PC-9 (cell line): Measurements from ENCODE around the gene GPR150. TPM values are rescaled to one million over a fixed set of nuclear protein-coding genes. Genes with fewer than 3 reads are reported as not detected.
"Not testable (repeated sequence)": the region's sequence is repeated elsewhere in the genome, so short reads cannot be mapped to it uniquely, and the experiment has no call there.

Source experiments
- BruUV-seq: library from RNA; stranded (reverse); fragments of 400-500 nt; replicated peaks from 2 replicates; lab custom pipeline; 2021; lab: Mats Ljungman, UMichigan
- CTCF ChIA-PET: fragments of 300-600 bp; sonication (Branson Sonifier 250); formaldehyde crosslinking; loops from one replicate; lab custom pipeline; 2022; ENCODE audit warnings: antibody characterized with exemption; lab: Charles Lee
- POLR2A ChIA-PET: fragments of 300-600 bp; sonication (Branson Sonifier 250); formaldehyde crosslinking; loops from one replicate; lab custom pipeline; 2022; ENCODE audit warnings: antibody characterized with exemption; ENCODE audit not compliant: unreplicated experiment; lab: Charles Lee
- DNase-seq, 2 experiments: peaks; one replicate each; pipeline versions ENCODE4 v3.0.0 to v3.0.0-alpha.2; 2015 to 2022; ENCODE audit warnings: mixed read lengths in 1 of 2
- H2AFZ ChIP-seq: fragments of 200-600 bp; sonication (generic); 2 replicates; pipeline ENCODE4 v1.8.1; 2017; ENCODE audit warnings: antibody characterized with exemption
- H3F3A ChIP-seq: fragments of 200-600 bp; sonication (generic); 2 replicates; pipeline ENCODE4 v1.8.1; 2017; ENCODE audit warnings: antibody characterized with exemption, mild to moderate bottlenecking, low read depth; ENCODE audit not compliant: insufficient read depth
- H3K27ac ChIP-seq: fragments of 200-600 bp; sonication (generic); 2 replicates; pipeline ENCODE4 v1.6.1; 2016; ENCODE audit warnings: mixed run types
- H3K27me3 ChIP-seq: fragments of 200-600 bp; sonication (generic); 2 replicates; pipeline ENCODE4 v1.6.1; 2016; ENCODE audit warnings: low read depth, mixed run types; ENCODE audit not compliant: insufficient read depth
- H3K36me3 ChIP-seq: fragments of 200-600 bp; sonication (generic); 2 replicates; pipeline ENCODE4 v1.6.1; 2016; ENCODE audit warnings: low read depth, mixed run types
- H3K4me1 ChIP-seq: fragments of 200-600 bp; sonication (generic); replicated peaks from 2 replicates; pipeline ENCODE4 v1.6.1; 2016; ENCODE audit warnings: mixed run types; ENCODE audit not compliant: insufficient read depth
- H3K4me2 ChIP-seq: fragments of 200-600 bp; sonication (generic); 2 replicates; pipeline ENCODE4 v1.6.1; 2017; ENCODE audit warnings: mixed run types
- H3K4me3 ChIP-seq: fragments of 200-600 bp; sonication (generic); 2 replicates; pipeline ENCODE4 v1.6.1; 2016; ENCODE audit warnings: mixed run types
- H3K79me2 ChIP-seq: fragments of 200-600 bp; sonication (generic); 2 replicates; pipeline ENCODE4 v1.6.1; 2017; ENCODE audit warnings: low read depth, mixed run types
- H3K9me2 ChIP-seq: fragments of 200-600 bp; sonication (generic); 2 replicates; pipeline ENCODE4 v1.8.1; 2017; ENCODE audit warnings: mild to moderate bottlenecking; ENCODE audit not compliant: insufficient read depth
- H3K9me3 ChIP-seq: fragments of 200-600 bp; sonication (generic); 2 replicates; pipeline ENCODE4 v1.8.1; 2016; ENCODE audit warnings: low read depth; ENCODE audit not compliant: insufficient read depth
- H4K20me1 ChIP-seq: fragments of 200-600 bp; sonication (generic); 2 replicates; pipeline ENCODE4 v1.8.1; 2017; ENCODE audit not compliant: insufficient read depth
- EZH2 ChIP-seq: fragments of 200-600 bp; sonication (generic); IDR thresholded peaks from 2 replicates; pipeline ENCODE4 v1.8.0; 2017; ENCODE audit warnings: antibody characterized with exemption, low read depth
- intact Hi-C: fragments of 100-400 bp; cut with micrococcal nuclease; formaldehyde crosslinking; loops from one replicate; pipeline ENCODE4 v1.10.0; 2022; ENCODE audit not compliant: unreplicated experiment
- total RNA-seq: library from RNA; stranded (reverse); gene quantifications from 2 replicates; pipeline ENCODE4 v1.2.3, GENCODE V29; 2021
- TF ChIP-seq, protein P1 (sequence below): fragments of 200-600 bp; sonication (generic); conservative IDR thresholded peaks from 2 replicates; pipeline ENCODE4 v1.6.1; 2017; ENCODE audit warnings: mixed run types, antibody characterized with exemption, mild to moderate bottlenecking, moderate library complexity

Gene GPR150
- total RNA-seq, 1 experiment from 2014 or later, result 0.17 TPM

DNA sequence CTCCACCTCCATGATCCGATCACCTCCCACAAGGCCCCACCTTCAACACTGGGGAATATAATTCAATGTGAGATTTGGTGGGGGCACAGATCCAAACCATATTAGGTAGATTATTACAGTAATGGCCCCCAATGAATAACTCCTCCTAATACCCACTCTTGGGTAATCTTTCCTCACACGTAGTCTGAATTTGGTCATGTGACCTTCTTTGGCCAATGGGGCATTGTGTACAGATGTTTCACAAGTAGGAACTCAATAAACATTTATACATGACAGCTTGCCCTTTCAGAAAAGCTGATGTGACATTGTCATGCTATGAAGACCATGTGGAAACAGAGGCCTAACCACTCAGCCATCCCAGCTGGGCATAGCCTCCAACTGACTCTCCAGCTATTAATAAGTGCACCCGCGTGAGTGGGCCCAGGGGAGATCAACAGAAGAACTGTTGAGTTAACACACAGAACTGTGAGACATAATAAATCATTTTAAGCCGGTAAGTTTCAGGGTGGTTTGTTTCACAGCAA lies 10.6 kb downstream of the GPR150 start:
- TF ChIP-seq, protein P1, sequence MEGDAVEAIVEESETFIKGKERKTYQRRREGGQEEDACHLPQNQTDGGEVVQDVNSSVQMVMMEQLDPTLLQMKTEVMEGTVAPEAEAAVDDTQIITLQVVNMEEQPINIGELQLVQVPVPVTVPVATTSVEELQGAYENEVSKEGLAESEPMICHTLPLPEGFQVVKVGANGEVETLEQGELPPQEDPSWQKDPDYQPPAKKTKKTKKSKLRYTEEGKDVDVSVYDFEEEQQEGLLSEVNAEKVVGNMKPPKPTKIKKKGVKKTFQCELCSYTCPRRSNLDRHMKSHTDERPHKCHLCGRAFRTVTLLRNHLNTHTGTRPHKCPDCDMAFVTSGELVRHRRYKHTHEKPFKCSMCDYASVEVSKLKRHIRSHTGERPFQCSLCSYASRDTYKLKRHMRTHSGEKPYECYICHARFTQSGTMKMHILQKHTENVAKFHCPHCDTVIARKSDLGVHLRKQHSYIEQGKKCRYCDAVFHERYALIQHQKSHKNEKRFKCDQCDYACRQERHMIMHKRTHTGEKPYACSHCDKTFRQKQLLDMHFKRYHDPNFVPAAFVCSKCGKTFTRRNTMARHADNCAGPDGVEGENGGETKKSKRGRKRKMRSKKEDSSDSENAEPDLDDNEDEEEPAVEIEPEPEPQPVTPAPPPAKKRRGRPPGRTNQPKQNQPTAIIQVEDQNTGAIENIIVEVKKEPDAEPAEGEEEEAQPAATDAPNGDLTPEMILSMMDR, result no peak
- no peak for TF ChIP-seq EZH2
- H3K4me3 ChIP-seq, result no peak overlapping the region
- H3K9me3 ChIP-seq, result no peaks in the 10 kb centered on the region
- ChIA-PET CTCF (no interaction called here), POLR2A (no interaction called here)
- no peaks in the 10 kb centered on the region for H3K36me3 ChIP-seq
- H3F3A ChIP-seq, result no peaks in the 10 kb centered on the region
- no peaks in the 10 kb centered on the region for H3K4me1 ChIP-seq
- DNase-seq, result no peak
- no peaks in the 10 kb centered on the region for H3K9me2 ChIP-seq
- no TSS peak for BruUV-seq
- no peak overlapping the region for H3K27ac ChIP-seq
- H3K27me3 ChIP-seq, result no peaks in the 10 kb centered on the region
- intact Hi-C loops, result no loop called here
- H2AFZ ChIP-seq, result no peak overlapping the region
- no peaks in the 10 kb centered on the region for H4K20me1 ChIP-seq
- H3K79me2 ChIP-seq, result no peaks in the 10 kb centered on the region
- no peak overlapping the region for H3K4me2 ChIP-seq

DNA sequence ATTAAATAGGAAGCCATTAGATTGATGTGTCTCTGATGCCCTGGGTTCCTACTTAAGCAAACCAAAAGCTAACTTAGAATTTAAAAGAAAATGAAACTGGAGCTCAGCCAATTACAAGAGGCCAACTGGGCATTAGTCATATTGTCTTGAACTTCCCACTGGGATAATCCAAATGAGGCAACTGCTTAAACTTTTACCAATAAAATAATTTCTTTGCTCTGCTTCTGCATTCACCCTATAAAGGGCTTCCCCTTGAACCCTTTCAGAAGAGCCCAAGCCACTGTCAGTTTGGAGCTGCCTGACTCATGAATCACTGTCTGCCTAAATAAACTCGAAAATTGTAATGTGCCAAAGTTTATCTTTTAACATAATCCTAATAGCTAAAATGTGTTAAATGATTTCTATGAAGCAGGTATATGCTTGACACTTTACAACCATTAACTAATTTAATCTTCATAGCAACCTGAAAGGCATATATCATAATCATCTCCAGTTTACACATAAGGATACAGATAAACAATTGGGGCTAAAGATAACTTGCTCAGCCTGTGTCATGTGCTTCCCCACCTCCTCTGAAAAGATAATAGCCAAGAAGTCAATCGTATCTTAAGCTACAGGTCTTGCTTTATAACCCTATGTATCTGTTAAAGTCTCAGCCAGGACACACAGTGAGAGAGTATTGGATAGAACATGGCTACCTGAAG lies 11.5 kb downstream of the GPR150 start:
- no peaks in the 10 kb centered on the region for H3K36me3 ChIP-seq
- no peaks in the 10 kb centered on the region for H3K79me2 ChIP-seq
- H3K9me3 ChIP-seq, result no peaks in the 10 kb centered on the region
- no peak for DNase-seq
- H2AFZ ChIP-seq, result no peak overlapping the region
- TF ChIP-seq EZH2, result no peak
- TF ChIP-seq, protein P1, result no peak
- no peak overlapping the region for H3K27ac ChIP-seq
- no peaks in the 10 kb centered on the region for H4K20me1 ChIP-seq
- ChIA-PET POLR2A (no interaction called here), CTCF (no interaction called here)
- no peaks in the 10 kb centered on the region for H3K4me1 ChIP-seq
- no peaks in the 10 kb centered on the region for H3F3A ChIP-seq
- no TSS peak for BruUV-seq
- H3K9me2 ChIP-seq, result no peaks in the 10 kb centered on the region
- H3K27me3 ChIP-seq, result no peaks in the 10 kb centered on the region
- H3K4me2 ChIP-seq, result no peak overlapping the region
- H3K4me3 ChIP-seq, result no peak overlapping the region
- intact Hi-C loops, result no loop called here

DNA sequence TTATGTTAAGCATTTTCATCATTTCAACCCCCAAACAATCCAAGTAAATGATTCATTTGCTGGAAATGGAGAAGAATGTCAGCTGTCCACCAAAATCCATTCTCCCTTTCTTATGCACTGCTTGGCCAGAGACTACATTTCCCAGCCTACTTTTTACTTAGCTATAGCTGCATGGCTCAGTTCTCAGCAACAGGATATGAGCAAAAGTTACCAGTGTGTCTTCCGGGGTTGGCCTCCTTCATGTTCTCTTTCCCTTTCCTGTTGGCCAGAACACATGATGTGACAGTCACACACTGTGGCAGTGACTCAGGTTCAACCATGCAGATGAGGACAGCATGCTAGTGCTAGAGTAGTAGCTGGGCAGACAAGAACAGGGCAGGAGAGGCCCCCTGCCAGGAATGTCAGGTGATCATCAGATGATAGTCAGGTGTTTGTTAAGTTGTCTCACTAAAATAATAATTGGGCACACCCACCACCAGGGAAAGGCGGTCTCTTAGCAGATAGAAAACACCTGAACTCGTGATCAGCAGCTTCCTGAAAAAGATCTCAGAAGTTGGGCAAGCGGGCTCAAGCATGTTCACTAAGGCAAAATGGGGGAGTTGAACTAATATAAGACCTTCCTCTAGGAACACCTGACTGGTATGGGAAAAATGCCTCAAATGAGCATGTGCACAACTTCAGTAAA lies 12.2 kb downstream of the GPR150 start:
- H3F3A ChIP-seq, result no peaks in the 10 kb centered on the region
- H3K79me2 ChIP-seq, result no peaks in the 10 kb centered on the region
- no peaks in the 10 kb centered on the region for H3K36me3 ChIP-seq
- CTCF ChIA-PET, result interaction anchor here (0.5 kb wide), 1 partner anchor 129 kb away, joined by 4 read pairs; no protein-coding TSS in a partner anchor
- intact Hi-C loops, result no loop called here
- POLR2A ChIA-PET, result interaction anchor here (0.6 kb wide), 1 partner anchor 78 kb away, joined by 4 read pairs; no protein-coding TSS in a partner anchor
- no peak overlapping the region for H3K4me3 ChIP-seq
- H3K9me2 ChIP-seq, result no peaks in the 10 kb centered on the region
- H3K4me1 ChIP-seq, result no peaks in the 10 kb centered on the region
- H3K9me3 ChIP-seq, result no peaks in the 10 kb centered on the region
- H3K27me3 ChIP-seq, result no peaks in the 10 kb centered on the region
- TF ChIP-seq, protein P1, result no peak
- no peak for TF ChIP-seq EZH2
- H2AFZ ChIP-seq, result no peak overlapping the region
- no peak overlapping the region for H3K27ac ChIP-seq
- BruUV-seq, result no TSS peak
- no peak for DNase-seq
- no peaks in the 10 kb centered on the region for H4K20me1 ChIP-seq
- no peak overlapping the region for H3K4me2 ChIP-seq

DNA sequence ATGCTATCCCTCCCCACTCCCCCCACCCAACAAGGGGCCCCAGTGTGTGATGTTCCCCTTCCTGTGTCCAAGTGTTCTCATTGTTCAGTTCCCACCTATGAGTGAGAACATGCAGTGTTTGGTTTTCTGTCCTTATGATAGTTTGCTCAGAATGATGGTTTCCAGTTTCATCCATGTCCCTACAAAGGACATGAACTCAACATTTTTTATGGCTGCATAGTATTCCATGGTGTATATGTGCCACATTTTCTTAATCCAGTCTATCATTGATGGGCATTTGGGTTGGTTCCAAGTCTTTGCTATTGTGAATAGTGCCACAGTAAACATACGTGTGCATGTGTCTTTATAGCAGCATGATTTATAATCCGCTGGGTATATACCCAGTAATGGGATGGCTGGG lies 13.1 kb downstream of the GPR150 start:
- H4K20me1 ChIP-seq, BruUV-seq, DNase-seq, H2AFZ ChIP-seq, H3K4me3 ChIP-seq, H3K79me2 ChIP-seq, H3K27me3 ChIP-seq, H3K9me3 ChIP-seq, H3K4me2 ChIP-seq, H3K4me1 ChIP-seq, intact Hi-C loops, H3F3A ChIP-seq, H3K27ac ChIP-seq, CTCF ChIA-PET, H3K9me2 ChIP-seq, POLR2A ChIA-PET, H3K36me3 ChIP-seq: not testable (repeated sequence)
